CD4-positive, alpha-beta T cell treated with Interleukin-4 for 1 hour (primary cell): ENCODE results near the gene YAP1.

Source experiments
- DNase-seq, 2 donors: peaks; one replicate each; pipeline ENCODE4 v3.0.0-alpha.2; 2020 to 2022

Gene YAP1

GRCh38 chr11:102109896-102110760, at the start of gene YAP1:
YAP1 (plus strand) TSS chr11:102110447; CDS start chr11:102110849, 402 bp downstream.
- peak; percentile 49 to 66 for DNase-seq

- no peak for DNase-seq
Measured at GRCh38 chr11:102061276-102061675, 49.0 kb upstream of the YAP1 start.

- DNase-seq: no peak
Measured at GRCh38 chr11:102062106-102062505, 48.1 kb upstream of the YAP1 start.

GRCh38 chr11:102064316-102064715, 45.9 kb upstream of the YAP1 start:
- no peak for DNase-seq

- no peak for DNase-seq
Measured at GRCh38 chr11:102070766-102071165, 39.5 kb upstream of the YAP1 start.

GRCh38 chr11:102071497-102072472, 38.5 kb upstream of the YAP1 start:
- DNase-seq: no peak

GRCh38 chr11:102073253-102073652, 37.0 kb upstream of the YAP1 start:
- DNase-seq: no peak

GRCh38 chr11:102079625-102080024, 30.6 kb upstream of the YAP1 start:
- no peak for DNase-seq

GRCh38 chr11:102081313-102081712, 28.9 kb upstream of the YAP1 start:
- no peak for DNase-seq

GRCh38 chr11:102085864-102086551, 24.2 kb upstream of the YAP1 start:
- no peak for DNase-seq

GRCh38 chr11:102097186-102097585, 13.1 kb upstream of the YAP1 start:
- no peak for DNase-seq

- no peak for DNase-seq
Measured at GRCh38 chr11:102099755-102100154, 10.5 kb upstream of the YAP1 start.

GRCh38 chr11:102108734-102109440, 1.4 kb upstream of the YAP1 start:
- no peak for DNase-seq

GRCh38 chr11:102110761-102111010, 439 bp downstream of the YAP1 start:
- DNase-seq: no peak

- DNase-seq: peak in 1 of 2 donors; percentile 5
Measured at GRCh38 chr11:102111011-102111786, 952 bp downstream of the YAP1 start.

- peak in 1 of 2 donors; percentile 26 for DNase-seq
Measured at GRCh38 chr11:102111787-102112508, 1.7 kb downstream of the YAP1 start.

- DNase-seq: no peak
Measured at GRCh38 chr11:102112509-102112821, 2.2 kb downstream of the YAP1 start.

- no peak for DNase-seq
Measured at GRCh38 chr11:102114032-102114431, 3.8 kb downstream of the YAP1 start.

GRCh38 chr11:102115557-102115956, 5.3 kb downstream of the YAP1 start:
- DNase-seq: no peak

- DNase-seq: no peak
Measured at GRCh38 chr11:102116453-102117205, 6.4 kb downstream of the YAP1 start.
